Endothelial cell of umbilical vein (primary cell): Measurements from ENCODE around the gene FGFRL1. TPM values are rescaled to one million over a fixed set of nuclear protein-coding genes. Genes with fewer than 3 reads are reported as not detected.

ENCODE experiments used
- BruUV-seq: library from RNA; stranded (reverse); fragments of 400-500 nt; replicated peaks from 2 replicates; lab custom pipeline; 2021; lab: Mats Ljungman, UMichigan
- CTCF ChIA-PET: fragments of 300-600, 350-600 bp; sonication (Branson Sonifier 250); formaldehyde crosslinking; loops from one replicate; lab custom pipeline; 2021; ENCODE audit warnings: antibody characterized with exemption, inconsistent platforms; lab: Charles Lee
- POLR2A ChIA-PET: fragments of 300-600, 350-600 bp; sonication (Branson Sonifier 250); formaldehyde crosslinking; loops from one replicate; lab custom pipeline; 2021; ENCODE audit warnings: antibody characterized with exemption, inconsistent platforms; lab: Charles Lee
- DNase-seq: peaks from one replicate; pipeline ENCODE4 v3.0.0-alpha.2; 2011; ENCODE audit warnings: low read depth, low spot score
- FAIRE-seq: peaks from 2 replicates; lab custom pipeline; 2011; peaks lifted over from hg19 to GRCh38; lab: Jason Lieb, UNC
- H2AFZ ChIP-seq: 2 replicates; pipeline ENCODE4 v1.6.0; 2012; ENCODE audit warnings: low read depth, low read length, control low read depth, inconsistent platforms
- H3K27ac ChIP-seq: 2 replicates; pipeline ENCODE4 v1.5.1; 2011; ENCODE audit warnings: low read depth, mild to moderate bottlenecking, control low read depth, low read length, moderate library complexity; ENCODE audit not compliant: insufficient read depth
- H3K27me3 ChIP-seq, 2 experiments: 2 replicates each; pipeline versions ENCODE4 v1.6.0 to v1.6.1; 2011; ENCODE audit warnings: low read length in 2 of 2, mixed read lengths in 1 of 2; ENCODE audit not compliant: control insufficient read depth in 2 of 2, insufficient read depth in 2 of 2
- H3K36me3 ChIP-seq, 2 experiments: 2 replicates in 1 of 2; 3 replicates in 1 of 2; pipeline ENCODE4 v1.5.1; 2011; ENCODE audit warnings: low read length in 2 of 2, mild to moderate bottlenecking in 1 of 2, moderate library complexity in 1 of 2; ENCODE audit not compliant: control insufficient read depth in 2 of 2, insufficient read depth in 2 of 2; ENCODE audit errors: extremely low read depth in 1 of 2
- H3K4me1 ChIP-seq: 3 replicates; pipeline ENCODE4 v1.5.1; 2011; ENCODE audit warnings: mild to moderate bottlenecking, low read length; ENCODE audit not compliant: control insufficient read depth, insufficient read depth; ENCODE audit errors: extremely low read depth
- H3K4me2 ChIP-seq: 2 replicates; pipeline ENCODE4 v1.6.1; 2011; ENCODE audit warnings: low read length, control low read depth, mixed read lengths; ENCODE audit not compliant: insufficient read depth
- H3K4me3 ChIP-seq, 3 experiments: fragments of 200-600 bp in 1 of 3; sonication (generic), shearing (Covaris generic) in 1 of 3; replicated peaks in 1 of 3; 2 replicates each; pipeline ENCODE4 v1.5.1; 2011 to 2016; ENCODE audit warnings: control low read depth in 3 of 3, low read length in 3 of 3, mild to moderate bottlenecking in 2 of 3, inconsistent platforms in 1 of 3, low read depth in 1 of 3, moderate library complexity in 1 of 3; ENCODE audit not compliant: insufficient read depth in 1 of 3
- H3K79me2 ChIP-seq: 2 replicates; pipeline ENCODE4 v1.6.0; 2012; ENCODE audit warnings: low read length, inconsistent platforms; ENCODE audit not compliant: control insufficient read depth, insufficient read depth
- H3K9ac ChIP-seq: replicated peaks from 2 replicates; pipeline ENCODE3; 2011; ENCODE audit warnings: low read length, control low read depth; ENCODE audit not compliant: insufficient read depth; ENCODE audit errors: extremely low read depth
- H3K9me1 ChIP-seq: replicated peaks from 3 replicates; pipeline ENCODE4 v1.6.0; 2011; ENCODE audit warnings: mild to moderate bottlenecking, low read length; ENCODE audit not compliant: control insufficient read depth, insufficient read depth; ENCODE audit errors: extremely low read depth
- H3K9me3 ChIP-seq: replicated peaks from 2 replicates; pipeline ENCODE4 v1.5.1; 2012; ENCODE audit warnings: low read length, inconsistent platforms; ENCODE audit not compliant: control insufficient read depth, insufficient read depth
- H4K20me1 ChIP-seq: replicated peaks from 2 replicates; pipeline ENCODE3; 2011; ENCODE audit warnings: mild to moderate bottlenecking, low read length; ENCODE audit not compliant: control insufficient read depth, insufficient read depth; ENCODE audit errors: extremely low read depth
- CTCF ChIP-seq, 2 donors: IDR thresholded peaks; 1 replicate in 1 of 2; 2 replicates in 1 of 2; pipeline ENCODE4 v1.5.1; 2011; ENCODE audit warnings: low read length in 2 of 2, mild to moderate bottlenecking in 2 of 2, moderate library complexity in 2 of 2, control low read depth in 1 of 2, inconsistent platforms in 1 of 2, low read depth in 1 of 2; ENCODE audit not compliant: insufficient read depth in 1 of 2; ENCODE audit errors: extremely low read depth in 1 of 2
- EZH2 ChIP-seq: IDR thresholded peaks from 2 replicates; pipeline ENCODE4 v1.6.1; 2012; ENCODE audit warnings: borderline replicate concordance, low read depth, mild to moderate bottlenecking, moderate library complexity, low read length, inconsistent platforms; ENCODE audit not compliant: severe bottlenecking
- FOS ChIP-seq: IDR thresholded peaks from 2 replicates; pipeline ENCODE4 v1.6.1; 2011; ENCODE audit warnings: mild to moderate bottlenecking, low read length, moderate library complexity, borderline replicate concordance; ENCODE audit not compliant: insufficient read depth
- GATA2 ChIP-seq: IDR thresholded peaks from 2 replicates; pipeline ENCODE4 v1.7.0; 2011; ENCODE audit warnings: low read depth, mild to moderate bottlenecking, moderate library complexity, mixed read lengths, low read length; ENCODE audit not compliant: insufficient read length, insufficient read depth
- JUN ChIP-seq: IDR thresholded peaks from 2 replicates; pipeline ENCODE4 v1.6.1; 2011; ENCODE audit warnings: borderline replicate concordance, low read depth; ENCODE audit not compliant: insufficient read length, insufficient read depth
- MAX ChIP-seq: IDR thresholded peaks from 2 replicates; pipeline ENCODE4 v1.6.1; 2011; ENCODE audit not compliant: insufficient read depth, insufficient read length
- MYC ChIP-seq: IDR thresholded peaks from one replicate; pipeline ENCODE4 v1.6.1; 2011; ENCODE audit warnings: mild to moderate bottlenecking, low read depth, low read length
- POLR2A ChIP-seq: IDR thresholded peaks from 2 replicates; pipeline ENCODE4 v1.6.1; 2012; ENCODE audit warnings: low read depth, mild to moderate bottlenecking, control low read depth, low read length
- POLR2AphosphoS5 ChIP-seq: IDR thresholded peaks from 2 replicates; pipeline ENCODE4 v1.6.1; 2012; ENCODE audit warnings: low read depth, mild to moderate bottlenecking, control low read depth, low read length, moderate library complexity; ENCODE audit not compliant: insufficient read depth
- dilution Hi-C: fragments of 300-500 bp; cut with MboI; formaldehyde crosslinking; loops from one replicate; pipeline ENCODE4 v1.15.0; 2019; ENCODE audit warnings: low sequenced_read_pairs; ENCODE audit not compliant: extremely low pct_ligation_motif_present
- intact Hi-C: fragments of 100-400 bp; cut with micrococcal nuclease; formaldehyde crosslinking; loops from one replicate; pipeline ENCODE4 v1.10.0; 2022
- polyA plus RNA-seq, 4 experiments: library from polyadenylated mRNA; depleted of rRNA in 3 of 4; stranded (reverse) in 3 of 4; unstranded in 1 of 4; fragments of >200 nt; gene quantifications; 2 replicates each; pipeline versions ENCODE4 v1.2.1 to v1.2.3, GENCODE V29; 2011 to 2012; ENCODE audit warnings: missing spikeins in 1 of 4
- total RNA-seq: library from RNA; stranded (reverse); gene quantifications from 2 replicates; pipeline ENCODE4 v1.2.3, GENCODE V29; 2021

The FGFRL1 gene
- total and polyA plus RNA-seq, 2 donors (not counting 3 experiments of a cell fraction or from before 2014, with no cell fraction given) = 33.3 to 74.6 TPM

- no peak for DNase-seq
- Histone ChIP-seq H3K9me1 (no peaks in the 10 kb centered on the region), H3K27me3 (no peaks in the 10 kb centered on the region), H3K79me2 (no peaks in the 10 kb centered on the region), H2AFZ (no peak overlapping the region), H3K4me2 (no peak overlapping the region), H3K9ac (no peak overlapping the region), H3K4me3 (no peak overlapping the region), H3K4me1 (peaks cover 3% of the 10 kb centered on the region), H3K27ac (no peak overlapping the region), H4K20me1 (no peaks in the 10 kb centered on the region), H3K36me3 (no peaks in the 10 kb centered on the region), H3K9me3 (no peaks in the 10 kb centered on the region)
- intact Hi-C loops = no loop called here
- dilution Hi-C loops = no loop called here
- ChIA-PET POLR2A (no interaction called here), CTCF (interaction anchor here (1.0 to 1.6 kb wide), 2 partner anchors 10 to 13 kb away, joined by 3 to 4 read pairs; no protein-coding TSS in a partner anchor)
- no peak for FAIRE-seq
- no peak for TF ChIP-seq MAX
- TF ChIP-seq MYC = no peak
- TF ChIP-seq JUN = no peak
- no peak for TF ChIP-seq POLR2AphosphoS5
- no peak for TF ChIP-seq EZH2
- TF ChIP-seq POLR2A = no peak
- TF ChIP-seq CTCF (IDR thresholded peaks at IDR 0.05; ENCODE audit: extremely low read depth in 1 of 2, insufficient read depth in 1 of 2, low read depth in 1 of 2, low read length in 2 of 2) = no peak
- TF ChIP-seq FOS = no peak
- no peak for TF ChIP-seq GATA2
- BruUV-seq = no TSS peak
Observed at GRCh38 chr4:1036976-1037810, 25.8 kb downstream of the FGFRL1 start.
